CD14-positive monocyte (primary cell): ENCODE results near the gene PPFIBP2. TPM values are rescaled to one million over a fixed set of nuclear protein-coding genes. Genes with fewer than 3 reads are reported as not detected.
A peak's percentile ranks its signal among the peaks of the same experiment; 100 is the strongest.

ENCODE experiments used
- DNase-seq, 3 donors: peaks; one replicate each; pipeline ENCODE4 v3.0.0-alpha.2; 2011 to 2022
- H2AFZ ChIP-seq: 2 replicates; pipeline ENCODE4 v1.6.0; 2012; ENCODE audit warnings: mild to moderate bottlenecking, low read depth, low read length, inconsistent platforms; ENCODE audit not compliant: insufficient read depth, poor library complexity, severe bottlenecking
- H3K27ac ChIP-seq, 2 donors: 1 replicate in 1 of 2; 2 replicates in 1 of 2; pipeline ENCODE4 v1.5.1; 2012 to 2013; ENCODE audit warnings: low read length in 2 of 2, control low read depth in 1 of 2, inconsistent platforms in 1 of 2, low read depth in 1 of 2, mild to moderate bottlenecking in 1 of 2
- H3K27me3 ChIP-seq, 2 donors: one replicate each; pipeline versions ENCODE4 v1.6.0 to v1.6.1; 2011 to 2013; ENCODE audit warnings: low read length in 2 of 2; ENCODE audit not compliant: control insufficient read depth in 2 of 2, insufficient read depth in 2 of 2
- H3K36me3 ChIP-seq, 2 donors: replicated peaks in 1 of 2; 1 replicate in 1 of 2; 2 replicates in 1 of 2; pipeline versions ENCODE4 v1.5.1 to v1.6.1; 2012 to 2013; ENCODE audit warnings: low read length in 2 of 2, control low read depth in 1 of 2, inconsistent platforms in 1 of 2, mild to moderate bottlenecking in 1 of 2; ENCODE audit not compliant: insufficient read depth in 2 of 2, control insufficient read depth in 1 of 2
- H3K4me1 ChIP-seq, 2 donors: 1 replicate in 1 of 2; 2 replicates in 1 of 2; pipeline versions ENCODE4 v1.5.1 to v1.6.1; 2012 to 2013; ENCODE audit warnings: low read length in 2 of 2, control low read depth in 1 of 2, inconsistent platforms in 1 of 2, mild to moderate bottlenecking in 1 of 2, moderate library complexity in 1 of 2; ENCODE audit not compliant: insufficient read depth in 2 of 2, control insufficient read depth in 1 of 2
- H3K4me2 ChIP-seq: replicated peaks from 2 replicates; pipeline ENCODE3; 2012; ENCODE audit warnings: low read length, moderate library complexity, mild to moderate bottlenecking; ENCODE audit not compliant: poor library complexity, severe bottlenecking; ENCODE audit errors: extremely low read depth
- H3K4me3 ChIP-seq, 3 experiments: fragments of 200-600 bp in 1 of 3; sonication (generic) in 1 of 3; replicated peaks in 1 of 3; 1 replicate in 2 of 3; 2 replicates in 1 of 3; pipeline ENCODE4 v1.5.1; 2011 to 2013; ENCODE audit warnings: low read length in 3 of 3, mild to moderate bottlenecking in 3 of 3, control low read depth in 2 of 3, low read depth in 2 of 3, inconsistent platforms in 1 of 3, moderate library complexity in 1 of 3
- H3K79me2 ChIP-seq: 2 replicates; pipeline ENCODE4 v1.6.0; 2012; ENCODE audit warnings: mild to moderate bottlenecking, control low read depth, inconsistent platforms, low read length, moderate library complexity; ENCODE audit not compliant: insufficient read depth
- H3K9ac ChIP-seq: 2 replicates; pipeline ENCODE4 v1.6.0; 2017; ENCODE audit warnings: low read length, mild to moderate bottlenecking; ENCODE audit not compliant: insufficient read depth, poor library complexity, severe bottlenecking
- H3K9me3 ChIP-seq, 2 donors: replicated peaks in 1 of 2; 1 replicate in 1 of 2; 2 replicates in 1 of 2; pipeline versions ENCODE4 v1.5.1 to v1.6.1; 2012 to 2013; ENCODE audit warnings: low read length in 2 of 2, control low read depth in 1 of 2; ENCODE audit not compliant: control insufficient read depth in 1 of 2, insufficient read depth in 1 of 2
- H4K20me1 ChIP-seq: 2 replicates; pipeline ENCODE4 v1.6.0; 2012; ENCODE audit warnings: mild to moderate bottlenecking, low read length, control low read depth, moderate library complexity; ENCODE audit not compliant: insufficient read depth
- H3K27ac Mint-ChIP-seq, 7 donors: one replicate each; pipeline ENCODE4 v1.8.0; 2020; ENCODE audit warnings: mild to moderate bottlenecking in 7 of 7, mixed read lengths in 7 of 7, moderate library complexity in 6 of 7, inconsistent platforms in 2 of 7
- H3K27me3 Mint-ChIP-seq, 3 donors: one replicate each; pipeline ENCODE4 v1.8.0; 2021 to 2022; ENCODE audit warnings: low read depth in 3 of 3, mild to moderate bottlenecking in 3 of 3, mixed read lengths in 3 of 3, moderate library complexity in 3 of 3, inconsistent platforms in 1 of 3
- H3K36me3 Mint-ChIP-seq, 2 donors: one replicate each; pipeline ENCODE4 v1.8.0; 2020; ENCODE audit warnings: mixed read lengths in 2 of 2, inconsistent platforms in 1 of 2, mild to moderate bottlenecking in 1 of 2
- H3K4me1 Mint-ChIP-seq: one replicate; pipeline ENCODE4 v1.8.0; 2020; ENCODE audit warnings: mild to moderate bottlenecking, mixed read lengths
- H3K4me3 Mint-ChIP-seq, 2 donors: one replicate each; pipeline ENCODE4 v1.8.0; 2020; ENCODE audit warnings: mild to moderate bottlenecking in 2 of 2, mixed read lengths in 2 of 2, moderate library complexity in 1 of 2
- H3K9me3 Mint-ChIP-seq, 7 donors: one replicate each; pipeline ENCODE4 v1.8.0; 2020 to 2022; ENCODE audit warnings: mixed read lengths in 7 of 7, mild to moderate bottlenecking in 6 of 7, moderate library complexity in 6 of 7, inconsistent platforms in 2 of 7
- WGBS: methylation state at CpG from one replicate; pipeline ENCODE4 v1.1.5; 2013; ENCODE audit warnings: missing lambda C conversion rate; ENCODE audit not compliant: insufficient coverage; 5-methylcytosine and 5-hydroxymethylcytosine counted together
- intact Hi-C, 2 donors: fragments of 100-400 bp; cut with micrococcal nuclease; formaldehyde crosslinking; loops; one replicate each; pipeline versions ENCODE4 v1.15.0 to v1.15.1; 2023
- polyA plus RNA-seq, 3 donors: library from polyadenylated mRNA; depleted of rRNA in 1 of 3; unstranded in 2 of 3; stranded (reverse) in 1 of 3; fragments of 300-500 nt in 2 of 3; fragments of >200 nt in 1 of 3; fragmentation: Illumina TruSeq in 2 of 3; gene quantifications; 1 replicate in 2 of 3; 2 replicates in 1 of 3; pipeline ENCODE4 v1.2.3, GENCODE V29; 2012 to 2021
- TF ChIP-seq, protein P1 (sequence below): fragments of 200-600 bp; IDR thresholded peaks from one replicate; pipeline ENCODE4 v1.8.0; 2022; ENCODE audit warnings: antibody characterized with exemption, mild to moderate bottlenecking

The PPFIBP2 gene
- polyA plus RNA-seq, 3 donors: 5.9 to 41.6 (median 8.6) TPM

DNA sequence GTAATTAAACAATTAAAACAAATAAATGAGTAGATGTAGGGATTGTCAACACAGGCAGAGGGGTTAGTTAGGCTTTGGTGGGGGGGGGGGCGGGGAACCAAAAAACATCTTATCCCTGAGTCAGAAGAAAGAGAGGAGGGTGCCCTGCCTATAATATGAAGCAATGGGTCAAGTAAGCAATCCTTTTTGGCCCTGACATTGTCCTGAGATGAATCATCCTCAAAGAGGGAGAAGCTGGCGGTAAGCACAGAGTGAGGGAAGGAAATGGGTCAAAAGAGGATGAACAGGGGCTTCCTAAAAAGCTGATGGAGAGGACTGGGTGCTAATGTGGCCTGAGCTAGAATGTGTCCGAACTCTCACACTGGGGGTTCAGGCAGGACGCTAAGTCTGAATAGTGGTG is 23.7 kb upstream of the PPFIBP2 start:
- H4K20me1 ChIP-seq: no peaks in the 10 kb centered on the region
- H3K27ac ChIP-seq: no peak overlapping the region
- H3K4me2 ChIP-seq: no peak overlapping the region
- H3K4me3 ChIP-seq: no peak overlapping the region
- TF ChIP-seq, protein P1, sequence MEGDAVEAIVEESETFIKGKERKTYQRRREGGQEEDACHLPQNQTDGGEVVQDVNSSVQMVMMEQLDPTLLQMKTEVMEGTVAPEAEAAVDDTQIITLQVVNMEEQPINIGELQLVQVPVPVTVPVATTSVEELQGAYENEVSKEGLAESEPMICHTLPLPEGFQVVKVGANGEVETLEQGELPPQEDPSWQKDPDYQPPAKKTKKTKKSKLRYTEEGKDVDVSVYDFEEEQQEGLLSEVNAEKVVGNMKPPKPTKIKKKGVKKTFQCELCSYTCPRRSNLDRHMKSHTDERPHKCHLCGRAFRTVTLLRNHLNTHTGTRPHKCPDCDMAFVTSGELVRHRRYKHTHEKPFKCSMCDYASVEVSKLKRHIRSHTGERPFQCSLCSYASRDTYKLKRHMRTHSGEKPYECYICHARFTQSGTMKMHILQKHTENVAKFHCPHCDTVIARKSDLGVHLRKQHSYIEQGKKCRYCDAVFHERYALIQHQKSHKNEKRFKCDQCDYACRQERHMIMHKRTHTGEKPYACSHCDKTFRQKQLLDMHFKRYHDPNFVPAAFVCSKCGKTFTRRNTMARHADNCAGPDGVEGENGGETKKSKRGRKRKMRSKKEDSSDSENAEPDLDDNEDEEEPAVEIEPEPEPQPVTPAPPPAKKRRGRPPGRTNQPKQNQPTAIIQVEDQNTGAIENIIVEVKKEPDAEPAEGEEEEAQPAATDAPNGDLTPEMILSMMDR: no peak
- no peaks in the 10 kb centered on the region for H3K27me3 ChIP-seq
- H3K9ac ChIP-seq: no peak overlapping the region
- intact Hi-C loops: loop anchor here in 1 of 2 donors (10.0 kb wide), 1 partner anchor 175 kb away; no protein-coding TSS in a partner anchor
- DNase-seq: peak; percentile 23 to 68 (median 52)
- Mint-ChIP-seq H3K9me3 (no peaks in the 10 kb centered on the region), H3K4me3 (no peak overlapping the region), H3K27me3 (peaks cover 0 to 3% (median 1%) of the 10 kb centered on the region in 3 donors), H3K4me1 (peaks cover 14% of the 10 kb centered on the region), H3K36me3 (peaks cover 0 to 3% of the 10 kb centered on the region in 2 donors), H3K27ac (peak overlapping the region in 2 of 7 donors; percentile 16 to 85)
- H3K36me3 ChIP-seq: no peaks in the 10 kb centered on the region
- peaks cover 11 to 13% of the 10 kb centered on the region in 2 donors for H3K4me1 ChIP-seq
- WGBS: 67% methylated on average over 3 of the region's 4 CpGs
- no peaks in the 10 kb centered on the region for H3K79me2 ChIP-seq
- no peaks in the 10 kb centered on the region for H3K9me3 ChIP-seq
- no peak overlapping the region for H2AFZ ChIP-seq

DNA sequence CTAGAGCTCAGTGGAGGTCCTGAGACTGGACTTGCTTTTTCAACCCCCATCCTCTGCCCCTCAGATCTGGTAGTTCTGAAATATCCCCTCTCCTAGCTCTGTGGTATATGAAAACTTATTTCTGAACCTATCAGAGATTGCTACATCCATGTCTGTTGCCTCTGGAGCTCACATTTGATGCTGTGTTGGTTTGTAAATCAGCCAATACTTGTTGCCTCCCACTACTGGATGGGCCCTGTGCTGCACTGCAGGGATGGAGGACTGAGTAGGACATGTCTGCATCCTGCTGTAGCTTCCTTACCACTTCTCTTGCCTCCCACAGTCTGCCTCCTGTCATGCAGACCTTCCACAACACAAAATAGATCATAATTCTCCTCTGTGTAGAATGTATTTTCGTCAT is 23.3 kb upstream of the PPFIBP2 start:
- Mint-ChIP-seq H3K27ac (no peak overlapping the region), H3K4me1 (peaks cover 17% of the 10 kb centered on the region), H3K4me3 (no peak overlapping the region), H3K36me3 (peaks cover 0 to 3% of the 10 kb centered on the region in 2 donors), H3K9me3 (no peaks in the 10 kb centered on the region), H3K27me3 (peaks cover 0 to 1% (median 0%) of the 10 kb centered on the region in 3 donors)
- no peak for DNase-seq
- no CpG with 5 or more reads among the region's 1 CpG for WGBS
- Histone ChIP-seq H3K27ac (no peak overlapping the region), H4K20me1 (no peaks in the 10 kb centered on the region), H3K79me2 (no peaks in the 10 kb centered on the region), H3K4me1 (peaks cover 12 to 15% of the 10 kb centered on the region in 2 donors), H3K36me3 (no peaks in the 10 kb centered on the region), H3K9ac (no peak overlapping the region), H2AFZ (no peak overlapping the region), H3K9me3 (no peaks in the 10 kb centered on the region), H3K27me3 (no peaks in the 10 kb centered on the region), H3K4me3 (no peak overlapping the region), H3K4me2 (no peak overlapping the region)
- intact Hi-C loops: loop anchor here in 1 of 2 donors (10.0 kb wide), 1 partner anchor 174 kb away; no protein-coding TSS in a partner anchor
- TF ChIP-seq, protein P1: no peak
